COR-L47 (cell line): ENCODE data around the gene NHS.

Source experiments
- DNase-seq: peaks from one replicate; lab custom pipeline; 2025; lab: John Stamatoyannopoulos, UW

Gene NHS

DNA sequence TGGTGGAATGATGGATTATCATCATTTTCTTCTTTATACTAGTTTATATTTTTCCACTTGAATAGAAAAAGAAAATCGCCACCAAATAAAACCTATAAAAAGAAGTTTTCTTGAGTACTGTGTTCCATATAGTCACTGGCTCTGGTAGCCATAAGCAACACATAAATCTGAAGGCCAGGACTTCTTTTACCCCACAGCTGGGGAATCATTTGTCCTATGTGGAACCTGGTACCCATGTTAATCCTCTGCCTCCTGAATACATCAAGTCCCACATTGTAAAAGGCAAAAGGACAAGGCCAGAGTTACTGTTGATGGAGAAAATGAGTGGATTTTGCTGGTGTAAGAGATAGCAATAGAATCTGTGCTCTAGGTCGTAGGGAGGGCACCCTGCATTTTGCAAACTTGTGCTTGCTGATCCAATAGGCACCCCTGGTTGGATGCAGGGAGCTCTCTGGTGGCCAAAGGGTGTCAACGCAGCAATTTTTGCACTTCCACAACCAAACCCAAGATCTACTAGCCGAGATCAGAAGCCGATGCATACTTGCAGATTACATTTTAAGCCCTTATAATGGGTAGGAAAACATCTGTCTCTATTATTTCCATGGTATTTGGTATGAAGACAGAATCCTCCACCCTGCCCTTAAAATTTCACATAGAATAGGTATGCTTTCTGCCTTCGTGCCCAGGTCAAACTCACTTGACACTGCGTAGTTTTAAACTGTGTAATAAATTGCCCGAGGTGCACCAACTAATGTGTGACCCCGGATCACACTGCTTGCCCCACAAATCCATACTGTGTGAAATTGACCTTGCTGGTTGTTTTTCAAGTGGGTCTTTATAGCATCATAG lies 216.1 kb downstream of the NHS start:
- DNase-seq: peak; percentile 56

DNA sequence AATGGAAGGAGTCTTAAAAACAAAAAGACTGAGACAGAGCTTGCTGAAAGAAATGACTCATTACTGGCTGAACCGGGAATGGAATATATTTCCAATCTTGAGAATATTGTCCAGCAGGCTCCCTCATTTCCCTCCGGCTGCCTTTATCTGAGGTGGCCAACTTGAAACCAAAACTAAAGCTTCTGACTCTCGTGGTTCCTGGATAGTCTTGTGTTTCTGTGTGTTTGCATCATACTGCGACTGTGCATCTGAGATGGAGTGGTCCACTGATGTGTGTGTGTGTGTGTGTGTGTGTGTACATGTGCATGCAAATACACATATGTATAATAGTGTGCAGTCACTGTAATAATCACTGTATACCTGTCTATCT lies 216.7 kb downstream of the NHS start:
- DNase-seq: no peak

DNA sequence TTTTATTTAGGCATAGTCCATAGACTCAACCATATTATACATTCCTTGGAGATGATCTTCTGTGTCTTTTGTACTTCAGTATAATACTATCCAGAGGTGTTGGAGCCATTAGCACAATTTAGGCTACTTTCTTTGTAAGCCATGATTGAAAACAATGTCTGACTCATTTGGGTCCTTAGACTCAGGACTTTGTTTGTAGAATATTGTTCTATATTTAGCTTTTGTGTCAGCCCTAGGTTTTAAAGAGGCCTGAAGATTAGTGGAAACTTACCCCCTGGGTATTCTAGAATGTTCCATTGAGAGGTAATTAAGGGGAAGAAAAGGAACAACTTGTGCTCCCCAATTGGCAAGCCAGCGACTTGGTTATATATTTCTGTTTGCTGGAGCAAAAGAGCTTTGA lies 217.1 kb downstream of the NHS start:
- DNase-seq: no peak

DNA sequence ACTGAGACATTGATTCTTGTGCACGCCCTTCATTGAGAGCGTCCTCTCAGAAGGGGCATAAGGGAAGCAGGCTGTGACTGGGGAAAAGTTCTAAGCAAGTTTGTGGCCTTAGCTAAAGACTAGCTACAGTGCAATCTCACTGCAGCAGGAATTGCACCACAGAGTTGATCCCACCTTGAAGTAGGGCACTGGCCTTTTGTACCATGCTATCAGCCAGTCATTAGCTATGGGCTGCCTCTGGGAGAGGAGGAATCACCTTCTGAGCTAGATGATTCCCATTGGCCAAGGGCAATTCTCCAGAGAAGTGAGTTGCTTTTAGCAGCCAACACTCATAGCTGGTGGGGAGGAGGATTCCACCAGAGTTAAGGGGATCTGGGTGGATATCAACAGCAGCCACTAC lies 219.7 kb downstream of the NHS start:
- no peak for DNase-seq

DNA sequence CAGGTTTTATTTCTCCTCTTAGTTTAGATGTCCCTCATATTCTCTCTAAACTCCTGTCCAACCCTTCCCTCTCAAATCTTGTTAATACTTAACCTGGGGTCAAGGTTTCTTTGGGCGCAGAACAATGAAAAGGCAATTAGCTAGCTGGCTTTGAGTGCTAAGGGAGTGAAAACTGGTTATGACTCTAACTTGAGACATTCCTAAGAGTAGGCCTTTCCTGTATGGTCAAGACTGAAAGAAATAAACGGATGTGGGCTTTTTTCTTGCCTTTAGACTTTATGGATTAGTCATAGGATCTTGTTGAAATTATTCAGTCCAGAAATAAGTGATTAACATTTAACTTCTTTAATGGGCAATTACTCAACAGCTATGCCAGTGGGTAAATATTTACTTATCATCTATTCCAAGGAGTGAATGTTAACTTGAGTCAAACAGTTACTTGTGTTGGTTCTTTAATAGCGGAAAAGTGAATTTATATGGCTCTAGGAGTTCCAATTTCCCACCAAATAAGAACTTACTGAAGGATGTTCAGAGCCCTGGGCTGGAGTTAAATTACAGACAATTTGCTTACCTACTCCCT lies 220.5 kb downstream of the NHS start:
- DNase-seq: no peak

DNA sequence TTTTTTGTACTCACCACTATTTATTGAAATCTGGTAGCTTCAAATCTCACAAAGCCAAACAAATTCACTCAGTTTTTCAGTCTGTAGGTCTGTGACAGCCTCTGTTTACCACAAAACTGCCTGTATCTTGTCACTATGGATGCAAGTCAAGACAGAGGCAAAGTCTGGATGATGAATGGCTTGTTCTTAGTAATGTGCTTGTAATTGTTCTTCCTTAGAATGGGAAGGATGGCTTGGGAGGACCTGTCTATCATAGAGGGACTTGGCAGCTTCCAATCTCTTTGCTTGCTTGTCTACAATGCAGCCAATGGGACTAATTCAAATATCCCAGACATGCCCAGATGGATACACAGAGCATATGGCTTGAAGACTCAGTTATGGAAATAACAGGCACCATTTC lies 221.1 kb downstream of the NHS start:
- DNase-seq: no peak

DNA sequence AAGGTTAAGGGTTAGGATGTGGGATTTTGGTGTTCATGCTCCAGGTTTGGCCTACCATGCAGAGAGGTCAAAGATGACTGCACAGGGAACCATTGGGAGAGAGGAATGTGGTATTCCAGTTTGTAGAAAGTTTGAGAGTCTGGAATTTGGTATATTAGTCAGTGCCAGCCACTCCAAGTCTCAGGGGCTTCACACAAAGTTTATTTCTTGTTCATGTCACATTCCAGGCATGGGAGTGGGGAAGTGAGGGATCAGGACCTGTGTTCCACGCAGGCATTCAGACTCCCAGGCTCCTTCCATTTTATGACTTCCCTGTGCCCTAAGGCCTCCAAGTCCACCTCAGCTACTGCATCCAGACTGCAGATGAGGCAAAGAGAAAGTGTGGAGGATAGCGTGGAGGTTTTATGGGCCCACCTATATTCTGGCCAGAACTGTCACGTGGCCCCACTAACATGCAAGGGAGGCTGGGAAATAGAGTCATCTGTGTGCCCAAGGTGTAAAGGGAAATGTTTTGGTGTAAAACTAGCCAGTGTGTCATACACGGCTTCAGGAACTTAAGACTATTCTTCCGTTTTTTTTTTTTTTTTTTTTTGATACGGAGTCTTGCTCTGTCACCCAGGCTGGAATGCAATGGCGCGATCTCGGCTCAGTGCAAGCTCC lies 221.7 kb downstream of the NHS start:
- DNase-seq: no peak

DNA sequence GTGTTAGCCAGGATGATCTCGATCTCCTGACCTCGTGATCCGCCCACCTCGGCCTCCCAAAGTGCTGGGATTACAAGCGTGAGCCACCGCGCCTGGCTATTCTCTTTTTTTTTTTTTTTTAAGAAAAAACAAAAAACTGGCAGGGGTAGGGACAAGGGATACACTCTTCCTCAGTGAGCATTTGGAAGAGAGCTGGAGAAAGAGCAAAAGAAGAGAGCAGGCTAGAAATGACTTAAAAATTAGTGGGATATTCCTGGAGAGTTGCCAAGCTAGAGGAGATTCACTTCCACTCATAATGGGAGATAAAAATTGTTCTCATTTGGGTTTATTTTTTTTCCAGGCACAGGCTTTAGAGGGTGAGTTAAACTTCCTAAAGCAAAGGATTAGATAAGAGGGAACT lies 222.3 kb downstream of the NHS start:
- DNase-seq: no peak

DNA sequence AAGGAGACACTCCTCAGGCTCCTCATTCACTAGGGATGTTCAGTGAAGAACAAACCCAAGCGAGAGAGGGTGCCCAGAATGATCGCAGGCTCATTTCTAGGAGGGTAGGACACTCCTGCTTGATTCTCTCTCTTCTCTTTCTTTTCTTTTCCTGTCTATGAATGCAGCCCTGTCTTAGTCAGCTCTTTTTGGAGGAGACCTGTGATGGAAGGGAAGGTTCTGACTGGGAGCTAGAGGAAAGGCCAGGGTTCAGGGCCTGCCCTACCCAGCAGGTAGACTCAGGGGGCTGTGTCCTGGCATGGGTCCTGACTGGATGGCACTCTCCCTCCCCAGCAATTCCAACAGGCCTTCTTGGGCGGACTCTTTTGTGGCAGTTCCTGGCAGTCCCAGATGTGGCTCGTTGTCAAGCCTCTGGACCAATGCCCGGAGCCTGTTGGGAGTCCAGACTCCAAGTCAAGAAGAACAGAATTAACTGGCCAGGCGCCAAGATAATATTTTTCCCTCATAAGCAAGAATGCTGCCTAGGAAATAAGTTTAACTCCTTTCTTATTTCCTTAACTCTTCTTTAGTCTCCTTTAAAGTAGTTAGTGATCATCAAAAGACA lies 222.9 kb downstream of the NHS start:
- peak; percentile 85 for DNase-seq

DNA sequence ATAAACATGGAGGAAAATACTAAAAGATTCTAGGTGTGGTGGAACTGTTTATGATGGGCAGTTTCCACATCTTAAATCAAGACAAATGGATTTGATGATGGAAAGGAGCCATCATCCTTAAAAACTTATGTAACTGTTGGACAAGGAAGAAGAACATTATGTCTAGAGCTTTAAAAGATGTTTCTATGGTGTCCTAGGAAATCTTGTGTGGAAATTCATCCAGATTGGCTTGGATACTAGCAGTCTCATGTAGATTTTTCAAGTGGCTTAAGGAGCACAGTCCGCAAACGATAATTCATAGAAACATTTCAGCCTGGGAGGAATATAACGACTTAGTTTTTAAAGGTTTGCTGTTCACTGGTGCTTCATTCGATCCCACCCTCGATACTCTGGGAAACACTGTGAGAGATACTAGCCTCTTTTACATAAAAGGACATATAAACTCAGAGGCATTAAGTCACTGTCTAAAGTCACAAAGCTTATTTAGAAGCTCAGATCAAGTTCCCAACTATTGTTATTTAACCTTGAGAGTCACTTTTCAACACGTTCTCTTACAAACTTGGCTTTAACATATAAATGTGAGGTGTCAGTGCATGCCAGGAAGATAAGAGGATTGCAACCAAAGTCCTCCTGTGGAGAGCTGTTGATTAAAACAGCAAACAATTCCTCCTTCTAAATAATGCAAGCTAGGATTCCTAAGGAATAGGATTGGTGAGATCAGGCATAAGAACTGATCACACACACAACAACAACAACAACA lies 226.6 kb downstream of the NHS start:
- no peak for DNase-seq

DNA sequence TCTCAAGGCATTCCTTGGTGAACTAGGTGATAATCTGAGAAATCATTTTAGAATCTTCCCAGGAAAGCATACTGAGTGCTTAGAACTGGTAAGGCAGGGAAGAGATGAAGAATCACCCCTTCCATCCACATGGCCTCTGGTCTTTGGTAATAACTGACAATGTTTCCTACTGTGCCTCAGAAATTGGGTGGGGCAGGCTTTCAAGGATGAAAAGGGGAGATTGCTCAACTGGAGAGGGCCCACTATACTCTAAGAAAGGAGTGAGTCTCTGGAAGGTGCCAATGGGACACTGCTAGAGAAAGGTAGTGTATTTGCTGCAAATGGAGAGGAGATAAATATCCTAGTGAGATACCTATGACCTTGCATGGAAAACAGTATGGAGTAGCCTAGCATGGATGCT lies 227.2 kb downstream of the NHS start:
- DNase-seq: no peak

DNA sequence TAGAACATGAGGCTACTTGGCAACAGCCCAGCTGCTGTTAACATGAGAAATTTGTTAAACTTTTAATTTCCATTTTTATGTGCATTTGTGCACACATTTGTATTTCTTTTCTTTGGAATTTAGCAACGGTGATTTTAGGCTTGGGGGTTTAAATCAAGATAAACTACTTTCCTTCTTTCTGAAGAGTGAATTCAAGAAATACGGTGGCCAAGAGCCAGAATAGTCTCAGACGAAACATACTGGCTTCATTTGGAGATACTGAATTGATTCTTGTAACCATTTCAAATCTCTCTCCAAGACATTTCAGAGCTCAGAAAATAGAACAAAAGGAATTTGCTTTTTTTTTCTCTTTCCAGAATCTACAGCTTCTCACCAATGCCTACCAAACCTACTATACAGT lies 228.2 kb downstream of the NHS start:
- DNase-seq: no peak

DNA sequence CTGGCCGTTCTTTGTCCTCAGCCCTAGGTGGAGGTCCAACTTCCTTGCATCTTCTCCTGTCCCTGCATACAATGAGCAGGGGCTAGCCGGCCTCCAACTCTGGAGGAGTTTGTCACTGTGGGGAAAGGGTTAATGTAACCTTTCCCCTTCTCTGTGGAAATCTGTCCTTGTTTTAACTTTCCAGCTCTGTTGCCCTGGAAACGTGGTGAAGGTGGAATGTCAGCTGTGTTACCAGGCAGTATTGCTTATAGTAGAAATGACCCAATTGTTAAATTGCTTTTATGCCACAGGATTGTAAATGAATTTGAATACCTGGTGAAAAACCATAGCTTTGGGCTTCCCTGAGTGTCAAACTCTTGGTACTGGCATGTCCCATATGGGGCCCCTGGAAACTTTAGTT lies 230.7 kb downstream of the NHS start:
- DNase-seq: no peak

DNA sequence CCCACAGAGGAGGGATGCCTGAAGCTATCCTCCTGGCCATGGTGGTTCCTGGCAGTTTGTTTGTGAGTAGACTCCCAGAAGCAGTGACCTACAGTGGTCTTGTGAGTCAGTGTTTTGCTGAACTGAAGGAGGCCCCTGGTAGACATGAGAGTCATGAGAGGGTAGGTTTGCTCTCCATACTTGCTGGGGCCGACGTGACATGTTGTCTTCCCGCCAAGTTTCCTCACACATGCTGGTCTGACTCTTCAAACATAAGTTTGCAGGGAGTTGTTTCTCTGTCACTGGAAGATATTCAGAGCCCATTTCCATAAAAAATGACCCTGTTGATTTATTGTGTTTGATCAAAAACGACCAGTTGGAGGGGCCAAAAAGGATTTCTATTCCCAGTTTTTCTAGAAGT lies 231.2 kb downstream of the NHS start:
- DNase-seq: no peak

DNA sequence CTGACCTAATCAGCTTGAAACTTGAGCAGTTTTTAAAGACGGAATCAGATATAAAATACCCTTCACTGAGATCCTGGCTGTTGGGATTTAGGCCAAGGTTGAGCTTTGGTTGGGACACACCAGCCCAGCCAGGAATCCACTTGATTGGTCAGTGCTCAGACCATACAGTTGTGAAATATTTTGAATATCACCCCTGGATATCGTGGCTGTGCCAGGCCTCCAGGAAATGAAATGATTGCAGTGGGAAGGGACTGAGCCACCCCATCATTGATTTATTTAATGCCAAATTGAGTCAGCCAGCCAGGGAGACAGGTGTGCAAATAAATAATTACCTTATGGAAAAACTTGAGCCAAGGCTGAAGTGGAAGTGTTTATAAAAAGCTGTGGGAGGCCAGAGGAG lies 233.9 kb downstream of the NHS start:
- peak; percentile 67 for DNase-seq

DNA sequence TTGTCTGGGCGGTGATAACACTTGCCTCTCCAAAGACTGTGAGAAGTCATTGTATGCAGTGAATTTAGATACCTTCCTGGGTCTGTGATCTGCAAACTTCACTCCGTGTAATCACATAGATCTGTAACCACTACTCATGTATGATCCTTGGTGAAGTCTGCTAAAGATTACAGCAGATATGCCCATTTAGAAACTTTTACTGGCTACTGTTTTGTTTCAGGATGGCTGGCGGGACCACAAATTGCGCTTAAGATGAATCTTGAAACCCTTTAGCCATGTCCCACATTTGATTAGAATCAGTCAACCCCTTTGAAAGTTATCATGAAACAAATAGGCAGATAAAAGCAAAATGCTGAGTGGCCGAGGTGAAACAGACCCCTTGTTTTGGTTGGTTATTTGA lies 235.8 kb downstream of the NHS start:
- no peak for DNase-seq

DNA sequence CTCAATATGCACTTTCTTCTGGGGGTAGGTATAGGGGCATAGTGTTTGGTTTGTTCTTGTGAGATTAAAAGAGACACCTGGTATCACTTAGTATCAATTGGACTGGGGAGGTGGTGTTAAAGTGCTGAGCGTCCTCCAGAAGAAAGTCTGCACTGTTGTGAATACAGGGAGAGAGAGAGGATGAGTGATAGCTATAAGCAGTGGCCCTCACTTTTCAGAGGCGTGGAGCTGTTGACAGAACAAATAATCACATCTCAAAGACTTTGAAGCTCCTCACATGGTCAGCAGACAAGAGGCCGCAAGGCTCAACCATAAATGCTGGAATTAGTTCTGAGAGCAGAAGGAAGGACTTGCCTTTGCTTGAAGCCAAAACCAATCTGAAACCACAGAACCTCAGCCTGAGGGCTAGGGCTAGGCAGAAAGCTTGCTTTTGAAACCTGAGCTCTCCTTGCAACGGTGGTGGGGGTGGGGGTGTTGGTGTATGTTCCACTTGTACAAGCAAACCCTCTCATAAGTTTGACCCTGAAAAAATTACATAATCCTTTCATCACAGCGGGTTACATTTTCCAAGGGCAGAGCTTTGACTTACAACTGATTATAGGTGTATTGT lies 239.1 kb downstream of the NHS start:
- DNase-seq: peak; percentile 21

DNA sequence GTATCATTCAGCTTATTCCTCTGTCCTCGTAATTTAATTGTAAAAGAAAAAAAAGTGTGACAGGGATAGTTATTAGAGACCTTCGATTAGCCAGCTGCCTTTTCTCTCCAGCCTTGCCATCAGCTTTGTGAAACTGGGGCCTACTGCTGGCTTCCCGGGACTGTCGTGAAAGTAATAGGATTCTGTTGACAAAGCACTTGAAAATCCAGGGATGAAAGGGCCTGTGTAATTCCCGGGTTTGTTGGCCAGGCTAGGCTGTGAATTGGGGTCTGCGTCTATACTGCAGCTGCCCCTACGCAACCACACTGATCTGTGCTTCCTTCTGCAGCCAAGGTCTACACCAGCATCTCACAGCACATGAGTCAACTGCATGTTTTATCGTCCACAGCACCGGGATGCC lies 241.9 kb downstream of the NHS start:
- DNase-seq: no peak

DNA sequence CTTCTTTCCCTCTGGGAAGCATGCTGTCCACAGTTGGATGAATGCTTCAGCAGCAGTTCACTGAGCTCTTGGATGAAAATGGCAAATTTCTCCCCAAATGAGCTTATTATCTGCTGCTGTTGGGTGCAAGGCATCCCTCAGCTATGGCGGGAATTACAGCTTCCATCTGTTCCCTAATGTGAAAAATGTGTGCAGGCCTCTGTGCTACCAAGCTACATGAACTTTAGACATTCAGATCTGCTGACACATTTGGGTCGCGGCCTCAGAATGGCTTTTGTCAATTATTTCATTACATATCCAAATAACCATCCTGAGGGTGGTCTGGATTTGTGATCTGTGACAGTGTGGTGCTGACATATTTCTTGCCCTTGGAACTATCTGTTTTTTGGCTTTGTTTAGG lies 242.8 kb downstream of the NHS start:
- DNase-seq: no peak

DNA sequence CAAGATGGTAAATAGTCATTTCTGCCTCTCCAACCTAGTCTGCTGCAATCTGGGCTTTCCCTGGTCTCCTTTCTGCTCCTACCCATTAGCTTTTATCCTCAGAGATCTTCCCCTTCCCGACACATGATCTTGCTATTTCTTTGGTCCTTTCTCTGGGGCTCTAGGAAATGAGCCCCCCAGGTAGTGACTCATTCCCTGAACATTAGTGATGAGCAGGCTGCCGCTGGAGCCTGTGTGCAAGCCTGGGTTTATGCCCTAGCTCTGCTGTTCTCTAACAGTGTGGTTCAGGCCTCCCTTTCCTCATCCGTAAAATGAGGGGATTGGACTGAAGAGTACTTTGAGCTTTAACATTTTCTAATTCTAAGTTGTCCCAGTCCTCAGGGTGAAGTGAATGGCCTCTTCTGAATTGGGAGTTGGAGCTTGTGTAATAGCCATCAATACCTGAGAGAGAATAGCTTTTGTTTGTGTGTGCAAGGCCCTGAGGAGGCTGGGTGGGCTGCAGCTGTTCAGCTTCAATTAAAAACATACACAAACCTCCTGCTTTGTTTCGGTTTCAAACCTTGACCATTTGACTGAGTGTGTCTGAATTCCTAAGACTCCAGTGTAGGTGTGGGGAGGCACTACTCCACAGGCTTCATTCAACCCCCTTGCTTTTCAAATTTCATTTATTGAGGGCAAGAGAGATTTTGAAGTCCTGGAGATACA lies 246.7 kb downstream of the NHS start:
- no peak for DNase-seq

DNA sequence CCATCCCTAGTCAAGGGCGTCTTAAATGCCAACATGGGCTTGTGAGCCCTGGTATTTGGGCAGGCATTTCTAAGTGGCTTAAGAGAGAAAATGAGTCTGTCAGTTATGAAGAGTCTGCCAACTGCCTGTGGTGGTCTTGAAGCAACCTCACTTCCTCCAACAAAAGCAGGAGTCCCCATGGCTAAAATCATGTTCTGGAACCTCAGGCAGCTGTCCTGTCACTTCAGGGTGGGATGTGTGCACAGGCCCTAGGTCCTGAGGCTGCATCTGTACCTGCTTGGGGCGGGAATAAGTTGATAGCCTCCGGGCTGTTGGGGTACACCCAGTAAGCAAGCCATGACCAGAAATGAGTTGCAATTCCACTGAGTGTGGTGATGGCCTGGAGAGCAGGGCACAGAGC lies 247.3 kb downstream of the NHS start:
- no peak for DNase-seq
